OCI-LY3 (cell line): ENCODE results near the gene BMPER.

Source experiments
- H2AFZ ChIP-seq: fragments of 200-600, 300-600 bp; shearing (Covaris generic); 2 replicates; pipeline ENCODE4 v1.6.0; 2014; ENCODE audit warnings: antibody characterized with exemption, low read depth, low read length
- H3K27ac ChIP-seq: fragments of 200-600, 300-600 bp; sonication (generic); 2 replicates; pipeline ENCODE4 v1.5.1; 2014; ENCODE audit warnings: mild to moderate bottlenecking, low read length, moderate library complexity, mixed read lengths
- H3K27me3 ChIP-seq: fragments of 200-600, 300-600 bp; sonication (generic); 2 replicates; pipeline ENCODE4 v1.6.1; 2014; ENCODE audit warnings: low read depth, low read length, mixed read lengths
- H3K36me3 ChIP-seq: fragments of 200-600, 300-600 bp; sonication (generic); replicated peaks from 2 replicates; pipeline ENCODE3; 2014; ENCODE audit warnings: low read depth, low read length, mixed read lengths
- H3K4me1 ChIP-seq: fragments of 300-600, 200-600 bp; sonication (generic); 2 replicates; pipeline ENCODE4 v1.6.1; 2014; ENCODE audit warnings: low read length, mixed read lengths
- H3K4me2 ChIP-seq: fragments of 200-600, 300-600 bp; sonication (generic); 2 replicates; pipeline ENCODE4 v1.6.1; 2014; ENCODE audit warnings: low read length, mixed read lengths
- H3K4me3 ChIP-seq: fragments of 300-600, 200-600 bp; sonication (generic); 2 replicates; pipeline ENCODE4 v1.5.1; 2014; ENCODE audit warnings: antibody characterized with exemption, mild to moderate bottlenecking, low read length, moderate library complexity
- H3K79me2 ChIP-seq: fragments of 300-600, 200-600 bp; shearing (Covaris generic); 2 replicates; pipeline ENCODE4 v1.6.1; 2014; ENCODE audit warnings: mild to moderate bottlenecking, low read length, mixed read lengths
- H3K9ac ChIP-seq: fragments of 300-600, 200-600 bp; shearing (Covaris generic); 2 replicates; pipeline ENCODE4 v1.6.0; 2014; ENCODE audit warnings: mild to moderate bottlenecking, low read length, moderate library complexity
- H3K9me3 ChIP-seq: fragments of 200-600, 300-600 bp; shearing (Covaris generic); 2 replicates; pipeline ENCODE4 v1.6.1; 2014; ENCODE audit warnings: low read length, mixed read lengths; ENCODE audit not compliant: insufficient read depth
- H4K20me1 ChIP-seq: fragments of 200-600, 300-600 bp; sonication (generic); 2 replicates; pipeline ENCODE4 v1.6.1; 2016; ENCODE audit warnings: low read length, mixed read lengths; ENCODE audit not compliant: insufficient read depth
- EZH2phosphoT487 ChIP-seq: fragments of 200-600 bp; shearing (Covaris generic); IDR thresholded peaks from 2 replicates; pipeline ENCODE4 v1.6.1; 2018; ENCODE audit warnings: antibody characterized with exemption, mixed run types, low read depth
- TF ChIP-seq, protein P1 (sequence below): fragments of 200-600, 300-600 bp; sonication (generic); IDR thresholded peaks from 2 replicates; pipeline ENCODE4 v1.5.1; 2014; ENCODE audit warnings: antibody characterized with exemption, low read length, low read depth

Gene BMPER

DNA sequence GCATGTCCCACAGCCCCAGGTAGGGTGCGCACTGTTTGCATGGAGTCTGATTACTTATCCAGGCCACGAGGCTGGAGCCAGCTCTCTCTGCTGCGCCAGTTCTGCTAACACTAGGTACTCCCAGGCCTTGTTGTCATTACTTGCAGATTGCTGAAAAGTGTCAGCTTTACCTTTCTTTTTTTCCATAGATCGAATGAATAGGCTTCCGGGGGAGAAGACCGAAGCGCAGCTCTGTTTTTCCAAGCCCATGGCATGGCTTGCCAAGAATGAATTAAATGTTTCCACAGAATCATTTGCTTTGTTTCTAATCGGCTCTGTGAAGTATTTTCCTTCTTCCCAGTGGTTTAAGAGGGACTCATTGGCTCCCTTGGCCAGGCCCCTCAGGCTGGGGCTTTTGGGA is 285.8 kb downstream of the BMPER start:
- no peaks in the 10 kb centered on the region for H3K9me3 ChIP-seq
- TF ChIP-seq, protein P1, sequence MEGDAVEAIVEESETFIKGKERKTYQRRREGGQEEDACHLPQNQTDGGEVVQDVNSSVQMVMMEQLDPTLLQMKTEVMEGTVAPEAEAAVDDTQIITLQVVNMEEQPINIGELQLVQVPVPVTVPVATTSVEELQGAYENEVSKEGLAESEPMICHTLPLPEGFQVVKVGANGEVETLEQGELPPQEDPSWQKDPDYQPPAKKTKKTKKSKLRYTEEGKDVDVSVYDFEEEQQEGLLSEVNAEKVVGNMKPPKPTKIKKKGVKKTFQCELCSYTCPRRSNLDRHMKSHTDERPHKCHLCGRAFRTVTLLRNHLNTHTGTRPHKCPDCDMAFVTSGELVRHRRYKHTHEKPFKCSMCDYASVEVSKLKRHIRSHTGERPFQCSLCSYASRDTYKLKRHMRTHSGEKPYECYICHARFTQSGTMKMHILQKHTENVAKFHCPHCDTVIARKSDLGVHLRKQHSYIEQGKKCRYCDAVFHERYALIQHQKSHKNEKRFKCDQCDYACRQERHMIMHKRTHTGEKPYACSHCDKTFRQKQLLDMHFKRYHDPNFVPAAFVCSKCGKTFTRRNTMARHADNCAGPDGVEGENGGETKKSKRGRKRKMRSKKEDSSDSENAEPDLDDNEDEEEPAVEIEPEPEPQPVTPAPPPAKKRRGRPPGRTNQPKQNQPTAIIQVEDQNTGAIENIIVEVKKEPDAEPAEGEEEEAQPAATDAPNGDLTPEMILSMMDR = no peak
- TF ChIP-seq EZH2phosphoT487 = no peak
- H3K36me3 ChIP-seq = no peaks in the 10 kb centered on the region
- H2AFZ ChIP-seq = no peak overlapping the region
- no peaks in the 10 kb centered on the region for H3K4me1 ChIP-seq
- no peak overlapping the region for H3K4me3 ChIP-seq
- no peak overlapping the region for H3K9ac ChIP-seq
- no peaks in the 10 kb centered on the region for H3K79me2 ChIP-seq
- H3K27ac ChIP-seq = no peak overlapping the region
- no peak overlapping the region for H3K4me2 ChIP-seq
- H3K27me3 ChIP-seq = no peaks in the 10 kb centered on the region
- H4K20me1 ChIP-seq = no peaks in the 10 kb centered on the region

DNA sequence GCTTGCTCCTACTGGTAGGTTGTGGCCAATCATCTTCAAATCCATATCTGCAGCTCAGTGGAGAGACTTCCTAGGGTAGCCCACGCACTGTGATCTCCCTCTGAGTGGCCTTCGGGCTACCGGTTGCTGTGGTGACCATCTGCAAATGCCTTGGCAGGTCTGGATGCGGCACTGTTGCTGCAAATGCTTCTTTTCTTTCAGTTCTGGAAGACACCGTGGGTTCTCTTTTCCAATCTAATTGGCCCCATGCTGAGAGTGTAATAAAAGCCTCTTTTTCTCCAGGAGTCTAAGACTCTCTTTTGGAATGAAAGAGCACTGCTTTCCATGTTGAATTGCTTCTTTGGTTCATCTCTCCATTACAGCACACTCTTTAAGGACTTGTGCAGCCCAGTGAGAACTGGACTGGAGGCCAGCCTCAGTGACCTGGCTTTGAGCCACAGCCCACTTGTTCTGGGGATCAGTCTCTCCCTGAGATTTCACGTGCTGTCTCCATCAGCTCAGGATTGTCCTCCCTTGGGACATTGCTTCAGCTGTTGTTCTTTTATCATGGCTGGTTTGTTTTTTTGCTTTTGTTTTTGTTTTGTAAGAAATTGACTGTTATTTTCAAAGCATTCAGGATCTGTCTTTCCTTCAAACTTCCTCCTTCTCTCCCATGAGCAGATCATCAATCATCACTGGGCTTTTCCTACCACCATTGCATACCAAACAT is 286.6 kb downstream of the BMPER start:
- Histone ChIP-seq H3K79me2 (no peaks in the 10 kb centered on the region), H3K36me3 (no peaks in the 10 kb centered on the region), H3K4me1 (no peaks in the 10 kb centered on the region), H3K4me2 (no peak overlapping the region), H4K20me1 (no peaks in the 10 kb centered on the region), H3K9ac (no peak overlapping the region), H3K4me3 (no peak overlapping the region), H3K27ac (no peak overlapping the region), H3K27me3 (no peaks in the 10 kb centered on the region), H2AFZ (no peak overlapping the region), H3K9me3 (no peaks in the 10 kb centered on the region)
- TF ChIP-seq EZH2phosphoT487 = no peak
- TF ChIP-seq, protein P1 = no peak

DNA sequence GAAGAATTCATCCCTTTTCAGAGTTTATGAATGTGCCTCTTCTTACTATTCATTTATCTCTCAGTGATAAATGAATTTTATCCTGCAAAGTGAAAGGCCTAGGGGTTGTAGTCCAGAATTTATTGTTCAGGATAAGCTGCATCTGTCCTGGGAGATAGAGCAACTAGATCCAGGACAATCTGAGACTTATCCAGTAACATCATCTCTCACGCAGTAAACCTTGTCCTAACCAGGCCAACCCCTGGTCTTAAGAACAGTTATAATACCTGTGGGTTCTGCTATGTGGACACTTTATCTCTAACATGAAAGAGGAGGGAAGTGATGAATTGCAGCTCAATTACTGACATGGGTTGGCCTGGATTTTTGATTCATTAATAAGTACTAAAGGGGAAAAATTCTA is 287.6 kb downstream of the BMPER start:
- Histone ChIP-seq H3K4me2 (no peak overlapping the region), H3K4me1 (no peaks in the 10 kb centered on the region), H3K4me3 (no peak overlapping the region), H3K9ac (no peak overlapping the region), H3K79me2 (no peaks in the 10 kb centered on the region), H4K20me1 (no peaks in the 10 kb centered on the region), H3K36me3 (no peaks in the 10 kb centered on the region), H2AFZ (no peak overlapping the region), H3K9me3 (no peaks in the 10 kb centered on the region), H3K27ac (no peak overlapping the region), H3K27me3 (no peaks in the 10 kb centered on the region)
- no peak for TF ChIP-seq EZH2phosphoT487
- TF ChIP-seq, protein P1 = no peak

DNA sequence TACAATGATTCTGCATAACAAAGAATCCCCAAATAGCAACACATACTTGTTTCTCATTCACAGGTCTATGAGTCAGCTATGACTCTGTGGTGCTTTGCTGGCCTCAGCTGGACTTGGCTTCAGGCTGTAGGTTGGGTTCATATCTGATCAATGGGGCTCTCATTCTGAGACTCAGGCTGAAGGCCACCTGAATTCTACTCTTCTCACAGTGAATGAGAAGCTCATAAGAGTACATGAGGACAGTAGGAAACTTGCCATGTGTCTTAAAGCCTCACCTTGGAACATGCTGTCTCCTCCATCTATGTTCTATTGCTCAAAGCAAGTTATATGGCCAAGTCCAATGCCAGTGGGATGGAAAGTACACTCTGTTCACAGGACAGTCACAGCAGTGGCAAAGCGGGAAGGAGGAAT is 292.9 kb downstream of the BMPER start:
- Histone ChIP-seq H3K9ac (no peak overlapping the region), H3K79me2 (no peaks in the 10 kb centered on the region), H3K36me3 (no peaks in the 10 kb centered on the region), H3K4me3 (no peak overlapping the region), H4K20me1 (no peaks in the 10 kb centered on the region), H3K9me3 (no peaks in the 10 kb centered on the region), H3K4me2 (no peak overlapping the region), H2AFZ (no peak overlapping the region), H3K27me3 (no peaks in the 10 kb centered on the region), H3K27ac (no peak overlapping the region), H3K4me1 (no peaks in the 10 kb centered on the region)
- TF ChIP-seq, protein P1 = no peak
- TF ChIP-seq EZH2phosphoT487 = no peak
